Astrocyte of the spinal cord (primary cell): ENCODE measurements around the gene HS6ST1.
"Not testable (repeated sequence)": the region's sequence is repeated elsewhere in the genome, so short reads cannot be mapped to it uniquely, and the experiment has no call there.

Source experiments
- DNase-seq: peaks from one replicate; pipeline ENCODE4 v3.0.0; 2011; ENCODE audit warnings: low read depth, low spot score
- H3K4me3 ChIP-seq: 2 replicates; pipeline ENCODE4 v1.5.1; 2011; ENCODE audit warnings: low read depth, mild to moderate bottlenecking, low read length, moderate library complexity
- CTCF ChIP-seq: IDR thresholded peaks from 2 replicates; pipeline ENCODE4 v1.5.1; 2012; ENCODE audit warnings: low read depth, mild to moderate bottlenecking, low read length, inconsistent platforms
- in situ Hi-C: cut with HindIII; loops from 2 replicates; pipeline ENCODE4 v1.10.0; 2017; ENCODE audit warnings: low sequenced_read_pairs

The HS6ST1 gene

GRCh38 chr2:128271911-128272600, 46.6 kb downstream of the HS6ST1 start:
- in situ Hi-C loops = no loop called here
- DNase-seq = no peak
- H3K4me3 ChIP-seq = no peak overlapping the region
- TF ChIP-seq CTCF = no peak

GRCh38 chr2:128271597-128271910, 47.1 kb downstream of the HS6ST1 start:
- in situ Hi-C loops = no loop called here
- no peak for DNase-seq
- no peak overlapping the region for H3K4me3 ChIP-seq
- TF ChIP-seq CTCF = no peak

- no peak for TF ChIP-seq CTCF
- no peak for DNase-seq
Observed at GRCh38 chr2:128270672-128271596, 47.7 kb downstream of the HS6ST1 start.

GRCh38 chr2:128269990-128270671, 48.5 kb downstream of the HS6ST1 start:
- no peak for DNase-seq
- no peak overlapping the region for H3K4me3 ChIP-seq
- no peak for TF ChIP-seq CTCF
- in situ Hi-C loops = no loop called here

More at GRCh38 chr2:128270672-128271596, 47.7 kb downstream of the HS6ST1 start:
- in situ Hi-C loops = no loop called here
- H3K4me3 ChIP-seq = no peak overlapping the region

GRCh38 chr2:128269063-128269989, 49.3 kb downstream of the HS6ST1 start:
- H3K4me3 ChIP-seq = no peak overlapping the region
- no peak for TF ChIP-seq CTCF
- in situ Hi-C loops = no loop called here
- no peak for DNase-seq

- in situ Hi-C loops, DNase-seq, H3K4me3 ChIP-seq: not testable (repeated sequence)
Observed at GRCh38 chr2:128268611-128269010, 50.1 kb downstream of the HS6ST1 start.

- in situ Hi-C loops, H3K4me3 ChIP-seq, DNase-seq: not testable (repeated sequence)
Observed at GRCh38 chr2:128268145-128268544, 50.5 kb downstream of the HS6ST1 start.

- DNase-seq, in situ Hi-C loops, H3K4me3 ChIP-seq: not testable (repeated sequence)
Observed at GRCh38 chr2:128267649-128268048, 51.0 kb downstream of the HS6ST1 start.

- DNase-seq, in situ Hi-C loops, H3K4me3 ChIP-seq: not testable (repeated sequence)
Observed at GRCh38 chr2:128267197-128267596, 51.5 kb downstream of the HS6ST1 start.

- DNase-seq, H3K4me3 ChIP-seq, in situ Hi-C loops: not testable (repeated sequence)
Observed at GRCh38 chr2:128266463-128266862, 52.2 kb downstream of the HS6ST1 start.
